MM.1S (cell line): ENCODE results near the gene ZNF35.

Experiments
- DNase-seq: peaks from one replicate; pipeline ENCODE4 v3.0.0-alpha.2; 2015
- H2AFZ ChIP-seq: fragments of 300-600 bp; sonication (generic); 2 replicates; pipeline ENCODE4 v1.6.0; 2016; ENCODE audit warnings: antibody characterized with exemption, low read length
- H3F3A ChIP-seq: fragments of 300-600 bp; sonication (generic); 2 replicates; pipeline ENCODE4 v1.6.1; 2016; ENCODE audit warnings: mild to moderate bottlenecking, antibody characterized with exemption, low read length, moderate library complexity, mixed read lengths; ENCODE audit not compliant: insufficient read depth
- H3K27ac ChIP-seq: fragments of 300-600 bp; sonication (generic); 2 replicates; pipeline ENCODE4 v1.5.1; 2016; ENCODE audit warnings: mild to moderate bottlenecking, low read length
- H3K27me3 ChIP-seq: fragments of 300-600 bp; sonication (generic); replicated peaks from 2 replicates; pipeline ENCODE4 v1.6.0; 2016; ENCODE audit warnings: low read length; ENCODE audit not compliant: insufficient read depth
- H3K36me3 ChIP-seq: fragments of 300-600 bp; sonication (generic); replicated peaks from 2 replicates; pipeline ENCODE4 v1.6.1; 2016; ENCODE audit warnings: mild to moderate bottlenecking, low read length, mixed read lengths; ENCODE audit not compliant: insufficient read depth
- H3K4me1 ChIP-seq: fragments of 300-600 bp; sonication (generic); 2 replicates; pipeline ENCODE4 v1.6.1; 2016; ENCODE audit warnings: low read length, mixed read lengths
- H3K4me2 ChIP-seq: fragments of 300-600 bp; sonication (generic); 2 replicates; pipeline ENCODE4 v1.6.0; 2016; ENCODE audit warnings: low read depth, low read length
- H3K4me3 ChIP-seq: fragments of 300-600 bp; sonication (generic); 2 replicates; pipeline ENCODE4 v1.5.1; 2016; ENCODE audit warnings: low read length, mixed read lengths
- H3K79me2 ChIP-seq: fragments of 300-600 bp; sonication (generic); 2 replicates; pipeline ENCODE4 v1.6.1; 2016; ENCODE audit warnings: mixed run types, low read length, mixed read lengths
- H3K9ac ChIP-seq: fragments of 300-600 bp; sonication (generic); 2 replicates; pipeline ENCODE4 v1.6.1; 2016; ENCODE audit warnings: low read length, mixed read lengths
- H3K9me2 ChIP-seq: fragments of 300-600 bp; sonication (generic); replicated peaks from 2 replicates; pipeline ENCODE4 v1.6.1; 2016; ENCODE audit warnings: mild to moderate bottlenecking, low read length, mixed read lengths; ENCODE audit not compliant: insufficient read depth
- H3K9me3 ChIP-seq: fragments of 300-600 bp; sonication (generic); replicated peaks from 2 replicates; pipeline ENCODE4 v1.6.1; 2016; ENCODE audit warnings: mild to moderate bottlenecking, low read length, mixed read lengths; ENCODE audit not compliant: insufficient read depth
- H4K20me1 ChIP-seq: fragments of 300-600 bp; sonication (generic); 2 replicates; pipeline ENCODE4 v1.6.1; 2016; ENCODE audit warnings: mild to moderate bottlenecking, low read length, moderate library complexity, mixed read lengths; ENCODE audit not compliant: insufficient read depth
- CTCF ChIP-seq: fragments of 300-600 bp; sonication (generic); IDR thresholded peaks from 2 replicates; pipeline ENCODE4 v1.5.1; 2016; ENCODE audit warnings: antibody characterized with exemption, low read length, mixed read lengths
- EZH2 ChIP-seq: fragments of 300-600 bp; sonication (generic); optimal IDR thresholded peaks from 2 replicates; pipeline ENCODE3; 2017; ENCODE audit warnings: low read depth, mild to moderate bottlenecking, antibody characterized with exemption, low read length, mixed read lengths
- EZH2phosphoT487 ChIP-seq: fragments of 300-600 bp; sonication (generic); IDR thresholded peaks from 2 replicates; pipeline ENCODE4 v1.6.1; 2018; ENCODE audit warnings: antibody characterized with exemption, low read length

The ZNF35 gene

GRCh38 chr3:44624749-44625480 is 23.6 kb upstream of the ZNF35 start, which contains the start of gene ZNF197:
TSS of gene ZNF197 (plus strand) at chr3:44625036. CDS start at chr3:44629155, 4,119 bp downstream.
- H3F3A ChIP-seq: no peaks in the 10 kb centered on the region
- peak within 1 kb of the TSS; percentile 88 for H2AFZ ChIP-seq
- no peaks in the 10 kb centered on the region for H3K27me3 ChIP-seq
- no peaks in the 10 kb centered on the region for H3K9me2 ChIP-seq
- no peaks in the 10 kb centered on the region for H4K20me1 ChIP-seq
- no peak within 1 kb of the TSS for H3K27ac ChIP-seq
- H3K79me2 ChIP-seq: peaks cover 13% of the 10 kb centered on the region
- TF ChIP-seq CTCF: no peak
- no peak for TF ChIP-seq EZH2phosphoT487
- no peak for TF ChIP-seq EZH2
- H3K9ac ChIP-seq: peak within 1 kb of the TSS; percentile 46; the same call in 1 of the 2 replicates
- peak within 1 kb of the TSS; percentile 64 for H3K4me2 ChIP-seq
- peak; percentile 42 for DNase-seq
- H3K9me3 ChIP-seq: no peaks in the 10 kb centered on the region
- no peaks in the 10 kb centered on the region for H3K36me3 ChIP-seq
- no peaks in the 10 kb centered on the region for H3K4me1 ChIP-seq
- peak within 1 kb of the TSS; percentile 72 for H3K4me3 ChIP-seq

GRCh38 chr3:44628716-44629115 is 19.8 kb upstream of the ZNF35 start:
- Histone ChIP-seq H3F3A (no peaks in the 10 kb centered on the region), H3K79me2 (peaks cover 13% of the 10 kb centered on the region), H3K36me3 (no peaks in the 10 kb centered on the region), H3K9me3 (no peaks in the 10 kb centered on the region), H3K9me2 (no peaks in the 10 kb centered on the region), H3K4me2 (no peak overlapping the region), H2AFZ (no peak overlapping the region), H3K4me3 (no peak overlapping the region), H4K20me1 (no peaks in the 10 kb centered on the region; the same call in 1 of the 2 replicates), H3K27ac (no peak overlapping the region), H3K9ac (no peak overlapping the region), H3K27me3 (no peaks in the 10 kb centered on the region), H3K4me1 (no peaks in the 10 kb centered on the region)
- TF ChIP-seq CTCF (no peak), EZH2phosphoT487 (no peak), EZH2 (no peak)
- DNase-seq: no peak

- Histone ChIP-seq H3K9me2 (no peaks in the 10 kb centered on the region), H3K27ac (no peak overlapping the region), H3K79me2 (no peaks in the 10 kb centered on the region), H3K4me2 (no peak overlapping the region), H3K9me3 (no peaks in the 10 kb centered on the region), H3K4me1 (no peaks in the 10 kb centered on the region), H3K9ac (no peak overlapping the region), H2AFZ (no peak overlapping the region), H4K20me1 (no peaks in the 10 kb centered on the region; the same call in 1 of the 2 replicates), H3K36me3 (no peaks in the 10 kb centered on the region), H3F3A (no peaks in the 10 kb centered on the region), H3K4me3 (no peak overlapping the region), H3K27me3 (no peaks in the 10 kb centered on the region)
- no peak for TF ChIP-seq CTCF
- TF ChIP-seq EZH2phosphoT487: no peak
- TF ChIP-seq EZH2: no peak
- no peak for DNase-seq
Measured at GRCh38 chr3:44632193-44632592, 16.3 kb upstream of the ZNF35 start.
